GM12878 (cell line): ENCODE results near the gene ZNF22. TPM values are rescaled to one million over a fixed set of nuclear protein-coding genes. Genes with fewer than 3 reads are reported as not detected.

ENCODE experiments used
- ATAC-seq: fragments of 200-7000 bp; cut with Tn5 transposase; 3 replicates; pipeline ENCODE4 v1.9.1; 2020; ENCODE audit warnings: mild to moderate bottlenecking, moderate library complexity
- BruUV-seq: library from RNA; stranded (reverse); fragments of 400-500 nt; replicated peaks from 2 replicates; lab custom pipeline; 2021; lab: Mats Ljungman, UMichigan
- CTCF ChIA-PET: fragments of 300-600 bp; sonication (Branson Sonifier 250); formaldehyde crosslinking; extraction: SDS; loops from one replicate; lab custom pipeline; 2021; ENCODE audit warnings: inconsistent platforms; lab: Yijun Ruan, JAX
- POLR2A ChIA-PET: fragments of 350-600 bp; formaldehyde crosslinking; extraction: SDS; loops from one replicate; lab custom pipeline; 2021; ENCODE audit warnings: inconsistent platforms; lab: Charles Lee
- RAD21 ChIA-PET: fragments of 300-600 bp; sonication (Branson Sonifier 250); formaldehyde crosslinking; loops from one replicate; lab custom pipeline; 2023; ENCODE audit warnings: antibody characterized with exemption; ENCODE audit not compliant: unreplicated experiment; lab: Charles Lee
- SMC1A ChIA-PET: fragments of 300-600 bp; sonication (Branson Sonifier 250); formaldehyde crosslinking; loops from one replicate; lab custom pipeline; 2023; ENCODE audit not compliant: unreplicated experiment, uncharacterized antibody; lab: Charles Lee
- DNase-seq: peaks from one replicate; pipeline ENCODE4 v3.0.0-alpha.2; 2011; ENCODE audit warnings: low read depth, low spot score
- FAIRE-seq: peaks from 3 replicates; lab custom pipeline; 2011; peaks lifted over from hg19 to GRCh38; lab: Jason Lieb, UNC
- H2AFZ ChIP-seq: 2 replicates; pipeline ENCODE4 v1.6.0; 2011; ENCODE audit warnings: low read depth, low read length, control low read depth; ENCODE audit not compliant: control insufficient read depth
- H3K27ac ChIP-seq: 2 replicates; pipeline ENCODE4 v1.5.1; 2011; ENCODE audit warnings: control low read depth; ENCODE audit not compliant: control insufficient read depth, insufficient read depth
- H3K27me3 ChIP-seq, 2 experiments: replicated peaks in 1 of 2; 2 replicates each; pipeline versions ENCODE4 v1.6.0 to v1.6.1; 2011; ENCODE audit warnings: low read length in 1 of 2; ENCODE audit not compliant: control insufficient read depth in 2 of 2, insufficient read depth in 2 of 2
- H3K36me3 ChIP-seq, 2 experiments: 2 replicates each; pipeline ENCODE4 v1.5.1; 2011; ENCODE audit warnings: low read length in 1 of 2; ENCODE audit not compliant: control insufficient read depth in 2 of 2, insufficient read depth in 2 of 2
- H3K4me1 ChIP-seq: 2 replicates; pipeline ENCODE4 v1.6.1; 2011; ENCODE audit warnings: mild to moderate bottlenecking, low read length, moderate library complexity, mixed read lengths; ENCODE audit not compliant: control insufficient read depth, insufficient read depth
- H3K4me2 ChIP-seq: 2 replicates; pipeline ENCODE4 v1.6.0; 2011; ENCODE audit warnings: control low read depth; ENCODE audit not compliant: control insufficient read depth, insufficient read depth
- H3K4me3 ChIP-seq: fragments of 200-600 bp; sonication (generic); 2 replicates; pipeline ENCODE4 v1.5.1; 2016
- H3K79me2 ChIP-seq: 2 replicates; pipeline ENCODE4 v1.6.0; 2011; ENCODE audit warnings: low read length; ENCODE audit not compliant: control insufficient read depth, insufficient read depth
- H3K9ac ChIP-seq: 2 replicates; pipeline ENCODE4 v1.8.0; 2011; ENCODE audit warnings: low read length, control low read depth, mixed read lengths; ENCODE audit not compliant: control insufficient read depth, insufficient read depth
- H3K9me3 ChIP-seq: replicated peaks from 3 replicates; pipeline ENCODE4 v1.5.1; 2011; ENCODE audit warnings: mild to moderate bottlenecking, low read length; ENCODE audit not compliant: control insufficient read depth, insufficient read depth
- H4K20me1 ChIP-seq: 2 replicates; pipeline ENCODE4 v1.6.0; 2011; ENCODE audit not compliant: control insufficient read depth, insufficient read depth
- PBX3 ChIP-seq: IDR thresholded peaks from 2 replicates; pipeline ENCODE4 v1.6.1; 2011; ENCODE audit warnings: mild to moderate bottlenecking, low read depth, low read length, moderate library complexity; ENCODE audit not compliant: insufficient replicate concordance
- SRF ChIP-seq, 2 experiments: IDR thresholded peaks; 2 replicates each; pipeline ENCODE4 v1.6.1; 2011; ENCODE audit warnings: low read depth in 2 of 2, low read length in 2 of 2, mild to moderate bottlenecking in 1 of 2, moderate library complexity in 1 of 2
- whole genome bisulfite sequencing: methylation state at CpG from one replicate; pipeline ENCODE4 v1.1.6; 2016; ENCODE audit warnings: low lambda C conversion rate; ENCODE audit not compliant: insufficient replicate concordance, insufficient coverage; ENCODE audit errors: missing lambda C conversion rate; 5-methylcytosine and 5-hydroxymethylcytosine counted together
- in situ Hi-C: fragments of 300-500 bp; cut with MboI; formaldehyde crosslinking; loops from 9 replicates; pipeline ENCODE4 v1.14.3; 2018; ENCODE audit warnings: mixed read lengths
- intact Hi-C: fragments of 100-400 bp; cut with micrococcal nuclease; formaldehyde crosslinking; loops from one replicate; pipeline ENCODE4 v1.14.2; 2022; ENCODE audit not compliant: unreplicated experiment
- polyA plus RNA-seq, 11 experiments: library from polyadenylated mRNA; depleted of rRNA in 4 of 11; unstranded in 6 of 11; stranded (reverse) in 5 of 11; fragments of >200 nt; fragmentation: Nextera tagmentation in 4 of 11; fragmentation: Illumina TruSeq in 1 of 11; extraction: Ambion mirVana in 4 of 11; extraction: Trizol in 1 of 11; gene quantifications; 1 replicate in 1 of 11; 2 replicates in 10 of 11; pipeline versions ENCODE4 v1.2.1 to v1.2.3, GENCODE V29; 2011 to 2016; ENCODE audit warnings: inconsistent platforms in 2 of 11, missing spikeins in 2 of 11, low read depth in 1 of 11
- total RNA-seq, 4 experiments: library from RNA; depleted of rRNA in 3 of 4; stranded (reverse); fragments of >200 nt in 3 of 4; fragmentation: Illumina TruSeq in 1 of 4; extraction: Trizol in 1 of 4; gene quantifications; 2 replicates each; pipeline versions ENCODE4 v1.2.1 to v1.2.3, GENCODE V29; 2013 to 2021
- TF ChIP-seq, protein P1 (sequence below): IDR thresholded peaks from 2 replicates; pipeline ENCODE4 v1.6.1; 2012; ENCODE audit warnings: low read depth, low read length, improper control_type of control experiment

The ZNF22 gene
- total and polyA plus RNA-seq, 10 of the 15 experiments (the other 5 are each of a cell fraction or from before 2014, with no cell fraction given), result 31.1 to 74.4 (median 43.8) TPM

DNA sequence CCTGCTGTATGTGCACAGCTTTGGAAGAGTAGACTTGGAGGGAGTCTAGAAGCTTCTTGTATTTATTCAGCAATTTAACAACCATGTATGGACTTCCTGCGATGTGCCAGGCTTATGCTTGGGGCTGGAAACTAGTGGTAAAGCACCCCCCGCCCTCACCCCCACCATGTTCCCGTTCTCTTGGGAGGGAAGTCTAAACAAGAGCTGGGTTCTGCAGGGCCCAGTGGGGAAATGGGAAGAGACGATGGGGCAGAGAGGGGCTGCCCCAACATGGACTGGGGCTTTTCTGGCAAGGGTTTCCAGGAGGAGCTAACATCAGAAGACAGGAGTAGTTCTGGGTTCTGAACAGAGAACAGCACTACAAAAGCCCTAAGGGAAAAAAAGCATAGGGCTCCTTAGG, 33.1 kb upstream of the ZNF22 start:
- Histone ChIP-seq H3K4me3 (peak overlapping the region; percentile 7; the same call in 1 of the 2 replicates), H3K4me1 (peaks cover 67% of the 10 kb centered on the region), H4K20me1 (no peaks in the 10 kb centered on the region), H3K9me3 (no peaks in the 10 kb centered on the region), H3K9ac (peak overlapping the region; percentile 52), H3K27ac (peak overlapping the region; percentile 85), H3K4me2 (peak overlapping the region; percentile 45), H3K79me2 (peaks cover 14% of the 10 kb centered on the region), H3K27me3 (no peaks in the 10 kb centered on the region), H3K36me3 (peaks cover 0 to 8% of the 10 kb centered on the region in 2 experiments; a peak in 2 of 4 replicates), H2AFZ (peak overlapping the region; percentile 43)
- ChIA-PET RAD21 (interaction anchor here (1.3 to 9.2 kb wide), 5 partner anchors 8 to 34 kb away, joined by 4 to 124 read pairs (median 34); partner anchors contain the start of genes DEPP1 and RASSF4), POLR2A (interaction anchor here (0.5 to 14.0 kb wide), 7 partner anchors 9 to 1563 kb away, joined by 3 to 174 read pairs (median 3); partner anchors contain the start of genes DEPP1 and ZNF22), CTCF (interaction anchor here (0.6 to 9.1 kb wide), 7 partner anchors 8 to 115 kb away, joined by 3 to 116 read pairs (median 5); partner anchors contain the start of gene ZNF22), SMC1A (interaction anchor here (0.7 to 9.3 kb wide), 10 partner anchors 9 to 1366 kb away, joined by 3 to 147 read pairs (median 8); partner anchors contain the start of gene DEPP1)
- TF ChIP-seq SRF (IDR thresholded peaks at IDR 0.05; ENCODE audit: low read depth in 2 of 2, low read length in 2 of 2), result peak in 1 of 2 experiments; percentile 30; a peak in 1 of 4 replicates
- TF ChIP-seq, protein P1, sequence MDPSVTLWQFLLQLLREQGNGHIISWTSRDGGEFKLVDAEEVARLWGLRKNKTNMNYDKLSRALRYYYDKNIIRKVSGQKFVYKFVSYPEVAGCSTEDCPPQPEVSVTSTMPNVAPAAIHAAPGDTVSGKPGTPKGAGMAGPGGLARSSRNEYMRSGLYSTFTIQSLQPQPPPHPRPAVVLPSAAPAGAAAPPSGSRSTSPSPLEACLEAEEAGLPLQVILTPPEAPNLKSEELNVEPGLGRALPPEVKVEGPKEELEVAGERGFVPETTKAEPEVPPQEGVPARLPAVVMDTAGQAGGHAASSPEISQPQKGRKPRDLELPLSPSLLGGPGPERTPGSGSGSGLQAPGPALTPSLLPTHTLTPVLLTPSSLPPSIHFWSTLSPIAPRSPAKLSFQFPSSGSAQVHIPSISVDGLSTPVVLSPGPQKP, result peak; percentile 31; the same call in 1 of the 2 replicates
- no peak for TF ChIP-seq PBX3
- 43% methylated on average over 4 of the region's 4 CpGs for WGBS
- in situ Hi-C loops (loop anchor here (10.0 to 25.0 kb wide), 2 partner anchors 1563 to 1805 kb away; partner anchors contain the start of gene HNRNPF), intact Hi-C loops (loop anchor here (2.0 to 10.0 kb wide), 3 partner anchors 21 to 1823 kb away; partner anchors contain the start of gene ALOX5)
- peak; percentile 2; the same call in 1 of the 3 replicates for ATAC-seq
- FAIRE-seq, result no peak
- BruUV-seq, result no TSS peak
- no peak for DNase-seq
